T follicular helper cell (primary cell): Measurements from ENCODE around the gene PGRMC1.
A peak's percentile ranks its signal among the peaks of the same experiment; 100 is the strongest.
"Not testable (repeated sequence)": the region's sequence is repeated elsewhere in the genome, so short reads cannot be mapped to it uniquely, and the experiment has no call there.

Source experiments
- DNase-seq: peaks from one replicate; pipeline ENCODE4 v3.0.0-alpha.2; 2020; ENCODE audit warnings: low read depth

Gene PGRMC1

DNA sequence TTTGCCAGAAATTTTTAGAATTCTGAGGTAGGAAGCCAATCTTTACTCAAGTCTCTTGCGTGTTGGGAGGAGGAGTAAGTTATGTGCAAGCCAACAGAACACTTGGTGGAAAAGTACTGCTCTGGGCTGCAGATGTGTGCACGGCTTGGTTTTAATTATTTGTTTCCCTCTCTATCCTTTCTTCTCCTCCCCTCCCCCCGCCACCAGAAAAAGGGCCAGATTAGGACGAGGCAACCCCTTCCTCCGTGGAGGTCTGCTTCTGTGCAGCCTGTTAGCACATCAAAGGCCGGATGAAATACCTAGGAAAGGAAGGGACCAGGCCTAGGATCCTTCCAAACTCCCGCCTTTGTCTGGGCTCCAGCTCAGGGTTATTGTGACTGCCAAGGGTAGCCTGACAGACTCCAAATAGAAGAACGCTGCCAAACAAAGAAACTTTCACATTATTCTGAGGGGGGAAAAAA lies 1.0 kb upstream of the PGRMC1 start:
- no peak for DNase-seq

DNA sequence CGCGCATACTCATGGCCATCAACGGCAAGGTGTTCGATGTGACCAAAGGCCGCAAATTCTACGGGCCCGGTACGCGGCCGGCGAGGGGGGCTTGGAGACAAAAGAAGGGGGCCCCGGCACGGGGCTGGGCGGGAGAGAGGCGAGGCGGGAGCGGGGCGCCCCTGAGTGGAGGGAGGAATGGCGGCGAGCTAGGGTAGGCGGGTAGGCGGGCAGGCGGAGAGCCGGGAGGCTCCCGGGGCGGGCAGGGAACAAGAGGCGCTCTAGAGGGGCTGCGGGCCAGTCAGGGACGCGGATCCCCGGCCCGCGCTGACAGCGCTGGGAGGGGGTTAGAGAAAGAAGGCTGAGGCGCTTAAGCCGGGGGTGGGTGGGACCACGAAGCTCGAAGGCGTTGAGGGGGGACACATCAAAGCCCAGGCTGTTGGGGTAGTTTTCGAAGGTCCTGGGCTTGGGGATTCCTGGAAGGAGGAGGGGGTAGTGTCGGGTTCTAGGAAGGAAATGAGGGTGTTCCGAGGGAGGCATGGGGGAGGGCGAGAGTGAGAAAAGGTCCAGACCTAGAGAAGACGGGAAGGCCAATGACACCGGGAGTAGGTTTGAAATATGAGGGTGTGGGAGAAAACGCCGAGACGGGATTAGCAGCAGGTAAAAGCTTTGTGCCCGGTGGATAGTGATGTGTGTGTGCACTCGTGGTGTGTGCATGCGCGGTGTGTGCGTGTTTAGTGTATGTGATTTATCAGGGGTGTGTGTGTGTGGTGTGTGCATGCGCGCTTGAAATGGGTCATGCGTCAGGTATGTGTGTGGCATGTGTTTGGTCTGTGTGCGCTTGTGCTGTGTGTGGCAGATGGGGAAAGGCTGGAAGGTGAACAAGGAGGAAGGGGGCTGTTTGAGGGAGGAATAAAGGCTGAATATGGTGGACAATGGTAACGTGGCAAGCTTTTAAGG lies 807 bp downstream of the PGRMC1 start:
- peak; percentile 7 for DNase-seq

DNA sequence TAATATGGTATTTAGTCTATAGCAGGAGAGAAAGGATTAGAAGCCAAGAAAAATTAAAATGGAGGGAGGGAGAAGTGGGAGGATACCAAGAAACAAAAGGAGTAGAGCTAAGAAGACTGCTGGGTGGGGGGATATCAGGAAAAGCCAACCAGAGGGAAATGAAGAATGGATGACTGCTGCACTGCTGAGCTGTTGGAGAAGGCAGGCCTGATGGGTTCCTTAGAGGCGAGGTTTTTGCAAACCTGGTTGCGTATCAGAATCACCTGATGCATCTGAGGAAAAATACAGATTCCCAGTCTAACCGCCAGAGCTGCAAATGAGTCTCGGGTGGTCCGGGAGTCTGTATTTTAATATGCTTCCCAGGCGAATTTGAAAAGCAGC lies 1.5 kb downstream of the PGRMC1 start:
- DNase-seq: no peak

DNA sequence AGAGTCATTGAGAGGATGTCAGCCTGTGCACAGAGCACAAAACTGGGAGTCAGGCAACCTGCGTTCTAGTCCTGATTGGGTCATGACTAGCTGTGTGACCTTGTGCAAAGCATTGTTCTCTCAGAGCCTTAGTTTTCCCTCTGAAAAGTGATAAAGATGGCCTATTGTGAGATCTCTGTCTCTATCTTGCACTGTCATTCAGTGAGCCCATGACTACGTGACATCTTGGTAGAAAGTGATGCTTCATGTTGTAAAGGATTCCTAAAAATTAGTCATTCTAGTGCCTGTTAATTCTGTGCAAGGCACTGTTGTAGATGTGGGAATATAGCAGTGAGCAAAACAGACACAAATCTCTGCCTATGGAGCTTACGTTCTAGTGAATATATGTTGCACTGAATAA lies 2.5 kb downstream of the PGRMC1 start:
- no peak for DNase-seq

DNA sequence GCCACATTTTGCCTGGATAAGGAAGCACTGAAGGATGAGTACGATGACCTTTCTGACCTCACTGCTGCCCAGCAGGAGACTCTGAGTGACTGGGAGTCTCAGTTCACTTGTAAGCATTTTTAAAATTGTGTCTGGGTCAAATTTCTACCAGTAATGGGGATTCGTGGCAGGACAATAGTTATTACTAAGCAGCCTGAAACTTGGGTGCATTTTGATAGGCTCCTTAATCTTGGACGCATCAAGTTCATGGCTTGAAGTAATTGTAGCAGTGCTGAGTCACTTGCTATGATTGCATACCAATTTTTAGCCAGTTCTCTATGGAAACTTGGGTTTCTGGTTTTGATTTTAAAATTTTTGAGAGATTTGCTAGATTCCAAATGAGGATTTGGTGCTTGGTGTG lies 4.3 kb downstream of the PGRMC1 start:
- DNase-seq: no peak

DNA sequence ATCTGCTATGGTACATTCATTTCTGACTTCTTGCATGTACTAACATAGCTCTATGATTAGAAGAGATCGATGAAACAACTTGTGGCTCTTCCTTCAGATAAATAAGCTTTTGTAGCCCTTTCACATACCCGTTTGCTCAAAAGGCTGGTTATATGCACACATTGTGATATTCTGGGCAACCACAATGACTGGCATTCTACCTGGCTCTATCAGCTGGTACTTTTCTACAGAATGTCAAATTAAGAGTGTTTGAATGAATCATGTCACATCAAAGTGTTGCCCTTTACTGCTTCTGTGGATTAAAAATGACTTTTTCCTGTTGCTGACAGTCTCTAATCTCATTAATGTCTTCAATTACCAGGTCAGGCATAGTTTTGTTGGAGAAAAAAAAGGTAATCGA lies 11.6 kb downstream of the PGRMC1 start:
- no peak for DNase-seq

DNA sequence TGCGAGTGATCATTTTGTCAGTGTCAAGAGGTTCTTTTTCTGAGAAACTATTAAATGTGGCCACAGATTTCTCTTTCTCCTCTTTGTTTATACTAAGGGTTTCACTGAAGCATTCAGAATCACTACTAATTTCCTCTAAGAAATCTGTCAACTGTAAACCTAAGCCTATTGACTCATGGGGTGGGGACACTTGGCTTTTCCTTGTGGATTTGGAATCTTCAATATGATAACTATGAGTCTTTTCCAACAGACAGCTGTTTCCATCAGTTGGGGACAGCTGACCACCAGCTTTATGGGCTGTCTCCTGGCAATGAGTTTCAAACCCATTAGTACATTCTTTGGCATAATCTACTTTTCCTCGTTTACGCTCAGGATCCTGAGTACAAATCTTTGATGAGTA lies 13.8 kb downstream of the PGRMC1 start:
- DNase-seq: no peak

DNA sequence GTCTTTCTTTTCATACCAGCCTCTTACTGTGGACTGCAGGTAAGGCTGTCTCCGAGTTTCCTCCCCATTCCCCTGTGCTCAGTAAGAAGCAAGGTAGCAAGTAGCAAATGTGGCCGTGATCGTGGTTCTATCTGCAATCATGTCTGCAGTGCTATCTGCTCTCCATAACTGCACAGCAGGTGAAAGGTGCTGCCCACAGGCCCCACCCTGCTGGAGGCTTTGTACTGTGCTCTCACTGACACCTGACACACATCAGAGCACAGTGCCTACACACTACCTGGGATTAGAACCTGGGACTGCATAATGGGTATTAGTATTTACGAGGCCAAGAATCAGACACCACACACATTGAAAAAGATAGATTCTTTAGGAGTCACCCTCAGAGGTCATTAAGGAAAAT lies 15.3 kb downstream of the PGRMC1 start:
- no peak for DNase-seq

DNA sequence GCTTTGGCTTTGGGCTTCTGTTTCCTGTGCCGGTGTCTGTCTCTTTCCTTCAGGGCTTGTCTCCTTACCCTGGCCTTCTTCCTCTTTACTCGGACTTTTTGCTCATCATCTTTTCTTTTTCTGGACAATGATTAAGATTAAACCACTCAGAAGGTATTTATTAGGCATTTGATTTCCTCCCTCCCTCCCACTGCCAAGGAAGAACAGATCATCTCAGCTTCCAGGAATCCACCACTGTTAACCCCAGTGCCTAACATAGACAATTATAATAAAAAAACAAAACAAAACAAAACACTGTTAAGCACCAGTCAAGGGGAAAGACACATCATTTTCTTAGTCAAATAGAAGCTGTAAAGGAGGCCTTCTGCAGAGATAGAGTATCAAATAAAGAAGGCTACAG lies 16.6 kb downstream of the PGRMC1 start:
- DNase-seq: no peak

DNA sequence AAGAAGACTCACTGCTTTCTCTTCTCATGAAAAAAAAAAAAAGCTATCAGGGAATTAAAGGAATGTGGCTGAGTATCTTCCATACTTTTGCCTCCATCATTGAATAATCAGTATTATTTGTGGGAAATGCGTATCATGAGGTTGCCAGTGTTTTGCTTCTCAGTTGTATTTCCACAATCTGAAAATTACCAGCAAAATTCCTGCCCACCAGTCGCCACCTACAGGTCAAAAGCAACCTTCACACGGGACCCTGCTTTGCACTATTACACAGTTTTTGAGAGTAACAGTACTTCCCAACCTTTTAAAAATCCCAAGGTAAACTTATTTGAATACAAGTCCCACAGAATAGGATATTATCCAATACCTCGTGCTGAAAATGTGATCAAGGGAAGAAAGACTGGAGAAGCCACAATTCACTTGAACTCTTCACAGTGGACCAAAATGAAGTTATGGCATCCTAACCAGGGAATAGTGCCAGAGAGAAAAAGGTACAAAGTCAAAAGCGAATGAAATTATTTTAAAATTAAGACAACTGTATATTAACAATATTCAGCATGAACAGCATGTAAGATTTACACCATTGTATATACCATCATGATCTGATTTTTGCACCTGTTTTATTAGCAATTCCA lies 30.4 kb downstream of the PGRMC1 start:
- no peak for DNase-seq

DNA sequence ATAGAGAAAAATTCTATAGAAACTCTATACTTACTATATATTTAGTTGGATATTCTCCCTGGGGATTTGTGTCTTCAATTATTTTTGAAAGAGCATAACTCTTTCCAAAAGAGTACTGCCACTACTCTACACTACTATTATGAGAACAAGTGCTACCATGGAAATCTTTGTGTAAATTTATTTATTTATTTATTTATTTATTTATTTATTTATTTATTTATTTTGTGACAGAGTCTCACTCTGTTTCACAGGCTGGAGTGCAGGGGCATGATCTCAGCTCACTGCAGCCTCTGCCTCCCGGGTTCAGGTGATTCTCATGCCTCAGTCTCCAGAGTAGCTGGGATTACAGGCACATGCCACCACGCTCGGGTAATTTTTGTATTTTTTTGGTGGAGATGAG lies 31.0 kb downstream of the PGRMC1 start:
- DNase-seq: not testable (repeated sequence)

DNA sequence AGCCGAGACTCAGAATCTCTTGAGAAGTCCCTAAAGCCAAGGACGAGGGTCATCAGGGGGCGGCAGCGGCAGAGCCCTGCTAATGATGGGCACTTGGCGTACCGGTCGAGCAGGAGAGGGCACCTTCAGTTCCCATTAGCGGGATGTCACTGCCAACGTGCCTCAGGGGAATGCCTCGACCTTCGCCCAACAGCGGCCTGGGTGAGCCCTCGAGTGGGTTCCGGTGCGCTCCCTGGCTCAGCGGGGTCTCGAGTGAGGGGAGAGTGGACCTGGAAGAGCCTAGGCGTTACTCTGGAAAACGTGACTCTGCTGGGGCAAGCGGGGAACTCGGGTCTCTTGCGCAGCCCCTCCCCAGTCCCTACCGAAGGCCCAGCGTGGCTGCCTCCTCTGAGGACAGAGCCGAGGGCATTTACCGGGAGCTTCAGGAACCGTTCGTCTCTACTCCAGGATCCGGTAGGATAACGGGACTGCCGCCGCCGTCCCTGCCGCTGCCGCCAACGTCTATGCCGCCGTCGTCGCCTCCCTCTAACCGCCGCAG lies 36.9 kb downstream of the PGRMC1 start:
- DNase-seq: no peak

DNA sequence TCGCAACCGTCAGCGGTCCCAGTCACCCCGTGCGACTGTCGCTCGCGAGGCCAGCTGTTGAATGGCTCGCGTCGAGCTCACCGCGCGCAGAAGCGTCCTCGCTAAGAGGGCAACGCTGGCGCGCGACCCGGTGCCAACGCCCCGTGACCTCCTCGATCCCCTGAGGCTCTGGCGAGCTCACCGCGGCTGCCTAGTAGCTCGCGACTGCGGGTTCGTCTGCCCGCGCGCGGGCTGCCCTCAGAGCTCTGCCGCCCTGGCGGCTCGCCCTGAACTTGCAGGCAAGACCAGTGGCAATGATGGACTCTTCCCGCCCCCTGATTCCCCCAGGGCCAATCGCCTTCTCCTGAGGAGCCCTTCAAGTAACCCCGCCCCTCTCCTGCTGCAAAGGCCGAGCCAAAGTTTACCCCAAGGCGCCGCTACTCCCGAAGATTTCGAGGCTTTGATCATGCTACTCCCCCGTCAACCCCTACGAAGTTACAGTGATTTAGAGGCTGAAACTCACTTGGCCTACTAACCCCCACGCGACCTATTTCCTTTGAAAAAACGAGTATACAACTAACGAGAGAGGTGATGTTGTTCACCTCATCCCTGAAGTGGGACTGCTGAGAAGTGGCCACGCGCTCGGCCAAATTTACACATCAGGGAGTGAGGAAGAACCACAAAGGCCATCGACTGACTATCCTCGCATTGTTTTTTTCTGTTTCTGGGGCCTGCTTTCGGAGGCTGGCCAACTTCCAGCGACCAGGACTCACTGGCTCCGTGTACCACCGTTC lies 37.5 kb downstream of the PGRMC1 start:
- DNase-seq: peak; percentile 34

DNA sequence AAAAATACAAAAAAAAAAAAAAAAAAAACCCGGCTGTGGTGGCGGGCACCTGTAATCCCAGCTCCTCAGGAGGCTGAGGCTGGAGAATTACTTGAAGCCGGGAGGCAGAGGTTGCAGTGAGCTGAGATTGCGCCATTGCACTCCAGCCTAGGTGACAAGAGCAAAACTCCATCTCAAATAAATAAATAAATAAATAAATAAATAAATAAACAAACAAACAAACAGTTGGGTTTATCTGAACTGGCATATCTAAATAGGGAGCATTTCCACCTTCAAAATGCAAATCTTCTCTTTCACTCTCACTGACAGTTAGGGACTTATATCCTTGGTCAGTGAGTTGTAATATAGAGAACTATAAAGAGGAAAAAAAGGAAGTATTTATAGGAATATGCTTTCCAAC lies 46.3 kb downstream of the PGRMC1 start:
- DNase-seq: not testable (repeated sequence)

DNA sequence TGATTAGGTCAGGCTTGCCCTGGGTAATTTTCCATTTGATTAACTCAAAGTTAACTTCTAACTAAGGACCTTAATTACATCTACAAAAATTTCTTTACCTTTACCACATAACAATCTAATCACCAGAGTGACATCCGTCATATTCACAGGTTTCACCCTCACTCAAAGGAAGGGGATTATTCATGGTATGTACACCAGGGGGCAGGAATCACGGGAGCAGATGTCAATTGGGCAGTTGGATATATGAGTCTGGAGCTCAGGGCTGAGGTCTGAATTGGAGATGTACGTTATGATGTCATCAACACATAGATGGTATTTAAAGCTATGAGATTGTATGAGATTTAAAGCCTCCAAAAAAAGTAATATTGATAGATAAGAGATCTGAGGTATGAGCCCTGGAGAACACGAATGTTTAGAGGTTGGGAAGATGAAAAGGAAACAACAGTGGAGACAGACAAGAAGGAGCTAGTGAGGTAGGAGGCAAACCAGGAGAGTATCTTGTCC lies 52.9 kb downstream of the PGRMC1 start:
- DNase-seq: no peak

DNA sequence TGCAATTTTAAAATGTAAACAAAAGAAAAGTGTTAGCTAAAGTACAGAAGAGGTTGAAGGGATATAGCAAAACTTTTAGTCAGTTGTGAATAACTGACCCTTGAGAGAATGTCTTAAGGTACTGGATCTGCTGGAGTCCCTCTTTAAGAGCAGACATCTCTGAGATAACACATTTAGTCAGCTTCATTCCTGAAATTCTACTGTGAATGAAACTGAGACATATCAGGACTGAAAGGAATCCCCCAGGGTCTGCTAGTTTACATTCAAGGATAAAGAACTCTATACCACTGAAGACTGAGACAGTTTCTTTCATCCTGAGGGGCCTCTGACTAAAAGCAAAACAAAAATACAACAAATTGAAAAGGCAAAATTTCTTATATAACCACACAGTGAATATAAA lies 54.4 kb downstream of the PGRMC1 start:
- DNase-seq: no peak

DNA sequence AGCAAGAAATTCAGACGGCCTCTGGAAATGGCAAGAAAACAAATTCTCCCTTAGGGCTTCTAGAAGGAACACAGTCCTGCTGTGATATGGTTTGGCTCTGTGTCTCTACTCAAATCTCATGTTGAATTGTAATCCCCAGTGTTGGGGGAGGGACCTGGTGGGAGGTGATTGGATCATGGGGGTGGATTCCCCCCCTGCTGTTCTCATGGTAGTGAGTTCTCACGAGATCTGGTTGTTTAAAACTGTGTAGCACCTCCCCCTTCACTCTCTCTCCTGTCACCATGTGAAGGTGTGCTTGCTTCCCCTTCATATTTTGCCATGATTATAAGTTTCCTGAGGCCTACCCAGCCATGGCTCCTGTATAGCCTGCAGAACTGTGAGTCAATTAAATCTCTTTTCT lies 55.2 kb downstream of the PGRMC1 start:
- DNase-seq: not testable (repeated sequence)

DNA sequence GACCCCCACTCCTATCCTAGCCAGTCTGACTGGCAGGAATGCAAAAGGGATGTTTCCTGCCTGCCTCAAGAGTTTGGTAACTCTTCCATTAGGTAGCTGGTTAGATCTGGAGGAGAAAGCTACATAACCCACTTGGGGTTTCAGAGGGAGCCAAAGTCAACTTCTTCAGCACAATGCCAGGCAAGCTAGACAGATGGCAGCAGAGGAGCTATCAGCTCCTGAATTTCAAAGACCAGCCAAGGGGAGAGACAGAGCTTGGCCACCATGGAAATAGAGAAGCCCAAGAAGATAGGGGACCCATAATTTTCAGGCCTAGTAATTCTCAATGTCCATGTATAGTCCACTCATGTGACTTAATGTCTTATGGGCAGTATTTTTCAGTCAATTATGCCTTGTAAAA lies 56.4 kb downstream of the PGRMC1 start:
- no peak for DNase-seq
